Measurements from ENCODE around the gene GYG2.

- no peak for TF ChIP-seq ELF1 (IDR thresholded peaks at IDR 0.05)
- TF ChIP-seq, protein P1, sequence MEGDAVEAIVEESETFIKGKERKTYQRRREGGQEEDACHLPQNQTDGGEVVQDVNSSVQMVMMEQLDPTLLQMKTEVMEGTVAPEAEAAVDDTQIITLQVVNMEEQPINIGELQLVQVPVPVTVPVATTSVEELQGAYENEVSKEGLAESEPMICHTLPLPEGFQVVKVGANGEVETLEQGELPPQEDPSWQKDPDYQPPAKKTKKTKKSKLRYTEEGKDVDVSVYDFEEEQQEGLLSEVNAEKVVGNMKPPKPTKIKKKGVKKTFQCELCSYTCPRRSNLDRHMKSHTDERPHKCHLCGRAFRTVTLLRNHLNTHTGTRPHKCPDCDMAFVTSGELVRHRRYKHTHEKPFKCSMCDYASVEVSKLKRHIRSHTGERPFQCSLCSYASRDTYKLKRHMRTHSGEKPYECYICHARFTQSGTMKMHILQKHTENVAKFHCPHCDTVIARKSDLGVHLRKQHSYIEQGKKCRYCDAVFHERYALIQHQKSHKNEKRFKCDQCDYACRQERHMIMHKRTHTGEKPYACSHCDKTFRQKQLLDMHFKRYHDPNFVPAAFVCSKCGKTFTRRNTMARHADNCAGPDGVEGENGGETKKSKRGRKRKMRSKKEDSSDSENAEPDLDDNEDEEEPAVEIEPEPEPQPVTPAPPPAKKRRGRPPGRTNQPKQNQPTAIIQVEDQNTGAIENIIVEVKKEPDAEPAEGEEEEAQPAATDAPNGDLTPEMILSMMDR (IDR thresholded peaks at IDR 0.05): no peak
Observed at GRCh38 chrX:2794336-2794735, 34.4 kb upstream of the GYG2 start.

Measured in SK-N-SH (cell line).